Measurements from ENCODE around the gene GRIK4.

GRCh38 chr11:120569861-120570260, 58.3 kb downstream of the GRIK4 start:
- TF ChIP-seq CTCF (IDR thresholded peaks at IDR 0.05) (no peak), POLR2A (IDR thresholded peaks at IDR 0.05) (no peak)
